ENCODE measurements around the gene SSTR4.

Gene SSTR4

DNA sequence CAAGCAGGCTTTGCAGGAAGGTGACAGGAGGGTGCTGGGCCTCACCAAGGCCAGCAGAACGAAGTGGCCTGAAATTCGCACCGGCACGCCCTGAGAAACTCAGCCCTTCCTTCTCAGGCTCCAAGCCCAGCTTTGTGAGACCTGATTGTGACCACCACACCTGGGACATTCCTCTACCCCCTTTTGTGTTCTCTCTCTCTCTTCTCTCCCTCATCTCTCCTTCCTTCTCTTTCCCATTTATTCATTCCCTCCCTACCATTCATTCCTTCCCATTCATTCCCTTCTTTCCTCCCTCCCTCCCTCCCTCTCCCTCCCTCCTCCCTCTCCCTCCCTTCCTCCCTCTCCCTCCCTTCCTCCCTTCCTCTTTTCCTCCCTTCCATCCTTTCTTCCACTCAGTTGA lies 42.2 kb downstream of the SSTR4 start:
- TF ChIP-seq, protein P1, sequence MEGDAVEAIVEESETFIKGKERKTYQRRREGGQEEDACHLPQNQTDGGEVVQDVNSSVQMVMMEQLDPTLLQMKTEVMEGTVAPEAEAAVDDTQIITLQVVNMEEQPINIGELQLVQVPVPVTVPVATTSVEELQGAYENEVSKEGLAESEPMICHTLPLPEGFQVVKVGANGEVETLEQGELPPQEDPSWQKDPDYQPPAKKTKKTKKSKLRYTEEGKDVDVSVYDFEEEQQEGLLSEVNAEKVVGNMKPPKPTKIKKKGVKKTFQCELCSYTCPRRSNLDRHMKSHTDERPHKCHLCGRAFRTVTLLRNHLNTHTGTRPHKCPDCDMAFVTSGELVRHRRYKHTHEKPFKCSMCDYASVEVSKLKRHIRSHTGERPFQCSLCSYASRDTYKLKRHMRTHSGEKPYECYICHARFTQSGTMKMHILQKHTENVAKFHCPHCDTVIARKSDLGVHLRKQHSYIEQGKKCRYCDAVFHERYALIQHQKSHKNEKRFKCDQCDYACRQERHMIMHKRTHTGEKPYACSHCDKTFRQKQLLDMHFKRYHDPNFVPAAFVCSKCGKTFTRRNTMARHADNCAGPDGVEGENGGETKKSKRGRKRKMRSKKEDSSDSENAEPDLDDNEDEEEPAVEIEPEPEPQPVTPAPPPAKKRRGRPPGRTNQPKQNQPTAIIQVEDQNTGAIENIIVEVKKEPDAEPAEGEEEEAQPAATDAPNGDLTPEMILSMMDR (conservative IDR thresholded peaks at IDR 0.05; ENCODE audit: control insufficient read depth, insufficient read depth, low read depth, low read length): no peak

DNA sequence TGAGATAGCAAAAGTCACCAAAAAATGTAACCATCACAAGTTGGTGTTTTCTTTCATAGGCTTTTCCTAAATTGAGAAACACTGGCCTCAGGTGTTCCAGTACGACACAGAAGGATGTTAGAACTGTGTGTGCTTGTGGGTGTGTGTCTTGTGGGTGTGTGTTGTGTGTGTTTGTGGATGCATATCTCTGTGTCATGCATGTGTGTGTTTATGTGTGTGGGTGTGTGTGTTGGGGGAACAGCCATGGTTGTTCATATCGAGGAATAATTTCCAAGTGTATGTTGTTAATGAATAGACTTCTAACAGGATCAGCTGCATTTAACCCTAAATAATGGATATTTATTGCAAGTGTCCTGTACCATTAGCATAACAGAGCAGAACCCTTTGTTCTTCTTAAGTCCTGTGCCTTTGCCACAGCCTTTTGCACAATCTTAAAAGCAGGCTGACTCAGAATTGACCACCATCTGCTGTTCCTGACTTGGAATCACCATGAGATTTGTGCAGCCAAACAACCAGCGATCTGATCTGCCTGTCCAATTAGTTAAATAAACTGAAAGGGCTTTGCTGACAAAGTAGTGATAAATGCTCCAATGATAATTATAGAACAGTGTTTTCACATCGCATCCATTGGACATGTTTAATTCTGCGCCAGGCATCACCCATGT lies 43.4 kb downstream of the SSTR4 start:
- no peak overlapping the region for H3K4me3 ChIP-seq (ENCODE audit: control insufficient read depth, low read depth, low read length)
- TF ChIP-seq, protein P1 (conservative IDR thresholded peaks at IDR 0.05; ENCODE audit: control insufficient read depth, insufficient read depth, low read depth, low read length): no peak
- DNase-seq (ENCODE audit: low read depth): peak; percentile 86

More for the DNA sequence above, 42.2 kb downstream of the SSTR4 start:
- no peak overlapping the region for H3K4me3 ChIP-seq (ENCODE audit: control insufficient read depth, low read depth, low read length)
- DNase-seq (ENCODE audit: low read depth): no peak

DNA sequence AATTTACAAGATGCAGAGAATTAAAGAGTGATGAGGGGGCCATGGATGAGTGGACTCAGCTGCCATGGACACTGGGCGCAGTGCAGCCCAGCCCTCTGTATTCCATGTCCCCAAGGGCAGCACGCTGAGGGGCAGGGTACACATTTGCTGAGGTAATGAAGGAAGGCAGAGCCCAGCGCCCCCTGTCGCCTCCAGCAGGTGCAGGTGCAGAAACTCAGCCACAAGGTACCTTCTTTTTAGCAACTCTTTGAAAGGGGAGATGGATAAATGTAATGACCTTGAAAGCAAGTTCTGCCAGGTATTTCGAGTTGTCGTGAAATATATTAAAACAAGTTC lies 43.9 kb downstream of the SSTR4 start:
- DNase-seq (ENCODE audit: low read depth): no peak
- TF ChIP-seq, protein P1 (conservative IDR thresholded peaks at IDR 0.05; ENCODE audit: control insufficient read depth, insufficient read depth, low read depth, low read length): no peak
- H3K4me3 ChIP-seq (ENCODE audit: control insufficient read depth, low read depth, low read length): no peak overlapping the region

DNA sequence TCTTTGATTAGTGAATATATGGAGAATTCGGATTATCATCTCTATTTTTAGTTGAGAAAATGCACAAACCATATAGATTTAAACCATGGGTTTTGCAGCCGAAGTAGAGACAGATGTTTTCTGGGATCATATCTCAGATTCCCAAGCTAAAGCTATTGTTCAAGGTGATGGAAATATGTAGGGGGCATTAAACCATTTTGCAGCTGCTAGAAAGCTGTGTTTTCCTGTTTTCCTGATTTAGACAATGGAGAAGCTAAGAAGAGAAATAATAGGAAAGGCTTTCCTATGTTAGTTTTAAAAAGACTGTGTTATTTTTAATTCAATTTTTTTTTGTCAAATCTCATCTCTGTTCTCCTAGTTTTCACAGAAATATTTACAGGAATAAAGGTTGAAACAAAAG lies 44.8 kb downstream of the SSTR4 start:
- TF ChIP-seq, protein P1 (conservative IDR thresholded peaks at IDR 0.05; ENCODE audit: control insufficient read depth, insufficient read depth, low read depth, low read length): no peak
- no peak for DNase-seq (ENCODE audit: low read depth)
- H3K4me3 ChIP-seq (ENCODE audit: control insufficient read depth, low read depth, low read length): no peak overlapping the region

DNA sequence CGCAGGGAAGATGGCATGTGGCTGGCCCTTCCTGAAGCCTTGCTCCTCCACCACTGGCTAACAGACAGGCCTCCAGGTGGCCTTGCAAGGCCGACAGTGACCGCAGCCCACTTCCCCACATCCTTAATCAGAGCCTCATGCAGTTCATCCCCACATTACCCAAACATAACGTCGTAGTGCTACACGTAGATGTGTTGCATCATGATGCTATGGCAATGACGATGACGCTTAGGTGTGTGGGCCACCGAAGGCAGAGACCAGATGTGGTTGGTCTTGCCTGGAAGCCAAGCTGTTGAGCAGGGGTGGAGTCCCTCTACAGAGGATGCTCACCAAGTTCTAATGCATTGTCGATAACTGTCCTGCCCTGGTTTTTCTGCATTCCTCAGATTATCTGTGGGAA lies 45.4 kb downstream of the SSTR4 start:
- DNase-seq (ENCODE audit: low read depth): peak; percentile 11
- no peak overlapping the region for H3K4me3 ChIP-seq (ENCODE audit: control insufficient read depth, low read depth, low read length)
- TF ChIP-seq, protein P1 (conservative IDR thresholded peaks at IDR 0.05; ENCODE audit: control insufficient read depth, insufficient read depth, low read depth, low read length): no peak

DNA sequence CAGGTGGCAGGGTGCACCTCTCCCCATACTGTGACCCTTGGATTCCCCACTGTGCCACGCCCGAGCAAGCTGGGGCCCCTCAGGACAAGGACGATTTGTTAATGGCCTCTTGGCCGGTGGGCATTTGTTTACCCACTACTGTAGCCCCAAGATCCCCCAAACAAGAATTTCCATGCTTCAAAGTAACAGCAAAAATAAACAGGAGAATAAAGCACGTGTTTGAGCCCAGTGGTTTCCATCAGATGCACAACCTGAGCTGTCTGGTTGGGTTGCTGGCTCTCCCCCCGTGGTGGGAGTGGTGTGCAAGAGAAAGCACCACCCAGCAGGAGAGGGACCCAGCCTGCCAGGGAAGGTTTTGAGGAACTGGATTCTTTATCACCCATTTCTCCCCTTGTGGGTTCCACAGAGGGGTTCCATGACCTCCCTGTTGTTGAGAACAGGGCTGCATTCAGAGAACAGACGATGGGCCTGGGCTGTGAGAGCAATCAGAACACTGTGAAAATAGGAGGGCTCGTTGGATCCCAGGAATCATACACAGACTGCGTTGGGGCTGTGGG lies 46.2 kb downstream of the SSTR4 start:
- TF ChIP-seq, protein P1 (conservative IDR thresholded peaks at IDR 0.05; ENCODE audit: control insufficient read depth, insufficient read depth, low read depth, low read length): no peak
- no peak overlapping the region for H3K4me3 ChIP-seq (ENCODE audit: control insufficient read depth, low read depth, low read length)
- no peak for DNase-seq (ENCODE audit: low read depth)
